Activated CD4-positive, alpha-beta T cell treated with anti-CD3 and anti-CD28 coated beads, Interleukin-2, amount 10 ng/mL, durations not matched to agents 7 days and 5 days (primary cell): ENCODE data around the gene UCK1. TPM values are rescaled to one million over a fixed set of nuclear protein-coding genes. Genes with fewer than 3 reads are reported as not detected.

Experiments
- CTCF ChIA-PET: fragments of 350-600 bp; sonication (Branson Sonifier 250); formaldehyde crosslinking; loops from one replicate; lab custom pipeline; 2021; ENCODE audit warnings: antibody characterized with exemption; lab: Charles Lee
- POLR2A ChIA-PET: fragments of 350-600 bp; sonication (Branson Sonifier 250); formaldehyde crosslinking; loops from one replicate; lab custom pipeline; 2021; ENCODE audit warnings: antibody characterized with exemption; lab: Charles Lee
- DNase-seq: peaks from one replicate; pipeline ENCODE4 v3.0.0-alpha.2; 2020
- H3K27ac Mint-ChIP-seq: one replicate; pipeline ENCODE4 v1.8.0; 2021; ENCODE audit warnings: mild to moderate bottlenecking, moderate library complexity, mixed read lengths
- H3K27me3 Mint-ChIP-seq: one replicate; pipeline ENCODE4 v1.8.0; 2021; ENCODE audit warnings: mixed read lengths
- H3K36me3 Mint-ChIP-seq: one replicate; pipeline ENCODE4 v1.8.0; 2021; ENCODE audit warnings: low read depth, mixed read lengths
- H3K4me1 Mint-ChIP-seq: one replicate; pipeline ENCODE4 v1.8.0; 2021; ENCODE audit warnings: mixed read lengths
- H3K4me3 Mint-ChIP-seq: one replicate; pipeline ENCODE4 v1.8.0; 2021; ENCODE audit warnings: mild to moderate bottlenecking, moderate library complexity, mixed read lengths
- H3K9me3 Mint-ChIP-seq: one replicate; pipeline ENCODE4 v1.8.0; 2021; ENCODE audit warnings: mixed read lengths
- total RNA-seq, 2 experiments: library from RNA; stranded (reverse); gene quantifications; one replicate each; pipeline ENCODE4 v1.2.3, GENCODE V29; 2021

Gene UCK1
- total RNA-seq, 2 experiments from 2014 or later, result 35.9 to 39.5 TPM

GRCh38 chr9:131545786-131546335 is 14.8 kb upstream of the UCK1 start:
- Mint-ChIP-seq H3K27me3 (peaks cover 59% of the 10 kb centered on the region), H3K9me3 (peaks cover 31% of the 10 kb centered on the region)
- POLR2A ChIA-PET, result no interaction called here

GRCh38 chr9:131545003-131545785 is 14.1 kb upstream of the UCK1 start, which contains the start of gene PRRT1B:
PRRT1B (plus strand) TSS chr9:131545523; CDS start chr9:131545616, 93 bp downstream.
- Mint-ChIP-seq H3K9me3 (peaks cover 31% of the 10 kb centered on the region), H3K27ac (no peak within 1 kb of the TSS), H3K4me1 (peaks cover 14% of the 10 kb centered on the region), H3K27me3 (peaks cover 55% of the 10 kb centered on the region), H3K4me3 (no peak within 1 kb of the TSS), H3K36me3 (peaks cover 36% of the 10 kb centered on the region)
- CTCF ChIA-PET, result interaction anchor here (0.9 to 2.5 kb wide), 2 partner anchors 149 to 195 kb away, joined by 3 to 5 read pairs; no protein-coding TSS in a partner anchor
- POLR2A ChIA-PET, result no interaction called here
- no peak for DNase-seq

More at GRCh38 chr9:131545786-131546335, 14.8 kb upstream of the UCK1 start:
- CTCF ChIA-PET, result interaction anchor here (0.9 to 2.5 kb wide), 3 partner anchors 14 to 195 kb away, joined by 3 to 5 read pairs (median 4); no protein-coding TSS in a partner anchor
- no peak overlapping the region for H3K27ac Mint-ChIP-seq
- no peak for DNase-seq
- peaks cover 36% of the 10 kb centered on the region for H3K36me3 Mint-ChIP-seq
- H3K4me3 Mint-ChIP-seq, result no peak overlapping the region
- peaks cover 8% of the 10 kb centered on the region for H3K4me1 Mint-ChIP-seq

- Mint-ChIP-seq H3K27ac (no peak overlapping the region), H3K4me3 (no peak overlapping the region), H3K9me3 (peaks cover 21% of the 10 kb centered on the region), H3K27me3 (peaks cover 35% of the 10 kb centered on the region), H3K4me1 (peaks cover 24% of the 10 kb centered on the region), H3K36me3 (peaks cover 31% of the 10 kb centered on the region)
- POLR2A ChIA-PET, result no interaction called here
- CTCF ChIA-PET, result no interaction called here
- no peak for DNase-seq
Measured at GRCh38 chr9:131543141-131543540, 12.1 kb upstream of the UCK1 start.

- peak; percentile 49 for DNase-seq
- peaks cover 6% of the 10 kb centered on the region for H3K27me3 Mint-ChIP-seq
- no peak overlapping the region for H3K4me3 Mint-ChIP-seq
- H3K36me3 Mint-ChIP-seq, result peaks cover 17% of the 10 kb centered on the region
- ChIA-PET CTCF (no interaction called here), POLR2A (interaction anchor here (0.6 kb wide), 1 partner anchor 40 kb away, joined by 3 read pairs; no protein-coding TSS in a partner anchor)
- H3K27ac Mint-ChIP-seq, result peak overlapping the region; percentile 76
- H3K4me1 Mint-ChIP-seq, result peaks cover 39% of the 10 kb centered on the region
- peaks cover 17% of the 10 kb centered on the region for H3K9me3 Mint-ChIP-seq
Measured at GRCh38 chr9:131539223-131539923, 8.3 kb upstream of the UCK1 start.

DNA sequence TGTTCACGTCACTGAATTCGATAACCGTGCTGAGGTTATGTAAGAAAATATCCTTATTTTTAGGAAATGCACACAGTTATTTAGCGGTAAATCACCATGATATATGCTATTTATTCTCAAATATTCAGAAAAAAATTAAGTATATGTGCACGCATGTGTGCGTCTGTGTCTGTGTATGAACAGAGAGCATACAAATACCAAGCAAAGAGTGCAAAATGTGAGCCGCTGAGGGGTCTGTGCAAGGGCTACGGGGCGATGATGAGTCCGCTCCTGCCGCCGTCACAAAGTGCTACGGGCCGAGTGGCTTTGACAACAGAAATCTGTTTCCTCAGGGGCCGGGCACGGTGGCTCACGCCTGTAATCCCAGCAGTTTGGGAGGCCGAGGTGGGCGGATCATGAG is 6.9 kb upstream of the UCK1 start:
- no peak for DNase-seq
- Mint-ChIP-seq H3K4me3 (no peak overlapping the region), H3K9me3 (peaks cover 6% of the 10 kb centered on the region), H3K36me3 (peaks cover 6% of the 10 kb centered on the region), H3K27ac (no peak overlapping the region), H3K4me1 (peaks cover 43% of the 10 kb centered on the region), H3K27me3 (no peaks in the 10 kb centered on the region)
- POLR2A ChIA-PET, result no interaction called here
- CTCF ChIA-PET, result no interaction called here

DNA sequence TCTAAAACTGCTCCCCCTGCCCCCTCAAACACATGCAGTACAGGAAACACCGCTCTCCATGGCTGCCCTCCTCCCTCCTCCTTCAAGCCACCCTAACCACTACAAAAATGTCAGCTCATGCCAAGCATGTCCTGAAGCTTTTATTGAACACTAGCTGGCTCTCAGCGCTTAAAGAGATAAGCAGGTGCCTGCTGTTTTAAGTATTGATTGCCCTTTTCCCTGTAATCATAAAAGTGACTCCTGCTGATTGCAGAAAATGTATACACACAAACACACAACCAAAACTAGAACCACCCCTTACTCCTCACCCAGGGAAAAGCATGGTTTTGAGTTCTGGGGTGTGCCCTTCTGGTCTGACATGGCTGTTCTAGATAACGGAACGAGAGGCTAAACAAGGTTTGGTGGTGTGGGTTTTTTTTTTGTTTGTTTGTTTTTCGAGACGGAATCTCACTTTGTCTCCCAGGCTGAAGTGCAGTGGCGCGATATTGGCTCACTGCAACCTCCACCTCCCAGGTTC is 3.7 kb upstream of the UCK1 start:
- CTCF ChIA-PET, result no interaction called here
- H3K36me3 Mint-ChIP-seq, result peaks cover 6% of the 10 kb centered on the region
- DNase-seq, result peak; percentile 55
- peaks cover 41% of the 10 kb centered on the region for H3K4me1 Mint-ChIP-seq
- H3K9me3 Mint-ChIP-seq, result peaks cover 2% of the 10 kb centered on the region
- no peaks in the 10 kb centered on the region for H3K27me3 Mint-ChIP-seq
- POLR2A ChIA-PET, result no interaction called here
- H3K4me3 Mint-ChIP-seq, result peak overlapping the region; percentile 10
- H3K27ac Mint-ChIP-seq, result peak overlapping the region; percentile 80

DNA sequence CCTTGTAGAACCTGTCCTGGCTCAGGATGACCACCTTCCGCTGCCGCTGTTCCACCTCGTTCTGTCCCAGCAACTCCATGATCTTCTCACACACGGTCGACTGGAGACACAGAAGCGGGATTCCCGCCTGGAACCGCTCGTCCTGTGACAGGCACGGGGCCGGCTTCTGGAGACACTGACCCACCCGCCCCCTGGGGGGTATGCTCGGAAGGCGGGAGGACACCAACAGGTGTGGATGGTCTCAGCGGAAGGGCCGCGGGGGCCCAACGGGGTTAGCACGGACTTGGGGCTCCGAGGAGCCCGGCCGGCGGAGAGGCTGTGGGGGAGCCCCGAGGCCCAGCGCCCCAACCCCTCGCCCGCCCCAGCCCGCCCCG is 530 bp downstream of the UCK1 start:
- Mint-ChIP-seq H3K9me3 (no peaks in the 10 kb centered on the region), H3K4me1 (peaks cover 35% of the 10 kb centered on the region), H3K27ac (peak overlapping the region; percentile 76), H3K4me3 (peak overlapping the region; percentile 79), H3K27me3 (no peaks in the 10 kb centered on the region), H3K36me3 (peaks cover 30% of the 10 kb centered on the region)
- ChIA-PET CTCF (no interaction called here), POLR2A (no interaction called here)
- peak; percentile 14 for DNase-seq

DNA sequence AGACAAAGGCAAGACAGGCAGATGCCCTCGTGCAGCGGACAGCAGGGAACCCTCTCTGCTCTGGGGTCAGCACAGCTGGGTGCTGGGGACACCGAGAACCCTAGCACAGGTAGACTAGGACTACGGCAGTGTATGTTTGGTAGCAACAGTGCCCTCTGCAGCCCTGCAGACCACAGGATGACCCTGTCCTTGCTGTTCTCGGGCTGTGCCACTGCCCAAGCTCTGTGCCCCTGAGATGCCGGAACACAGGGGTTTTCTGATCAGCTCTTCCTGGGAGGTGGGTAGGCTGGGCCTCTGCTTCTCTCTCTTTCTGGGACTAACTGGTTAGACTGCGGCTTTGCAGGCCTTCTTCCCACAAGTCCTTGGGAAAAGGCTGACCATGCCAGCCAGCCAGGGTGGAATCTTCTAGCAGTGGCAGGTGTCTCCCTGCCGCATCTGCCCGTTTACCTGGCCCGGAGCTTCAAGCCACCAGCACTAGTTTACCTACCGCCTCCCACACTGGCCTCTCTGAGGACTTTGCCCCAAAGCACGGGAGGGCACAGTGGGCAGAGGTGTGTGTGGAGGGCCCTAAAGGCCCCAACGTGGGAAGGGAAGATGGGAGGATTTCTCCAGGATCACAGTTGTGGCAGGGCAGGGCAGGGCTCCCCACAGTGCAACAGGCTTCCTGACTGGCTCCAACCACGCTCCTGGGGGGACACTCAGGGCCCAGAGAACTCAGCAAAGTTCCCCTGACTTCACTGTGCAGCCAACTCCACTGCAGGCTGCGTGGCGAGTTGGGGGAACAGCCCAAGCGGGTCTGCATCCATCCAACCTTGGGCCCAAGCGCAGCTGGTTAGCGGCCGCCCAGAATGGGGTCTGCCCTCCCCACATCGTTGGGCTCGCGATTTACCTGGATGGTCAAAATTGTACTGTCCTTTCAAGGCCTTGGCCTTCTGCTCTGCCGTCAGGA is 1.2 kb downstream of the UCK1 start:
- Mint-ChIP-seq H3K36me3 (peaks cover 30% of the 10 kb centered on the region), H3K27me3 (no peaks in the 10 kb centered on the region), H3K4me1 (peaks cover 28% of the 10 kb centered on the region), H3K27ac (peak overlapping the region; percentile 76), H3K9me3 (no peaks in the 10 kb centered on the region), H3K4me3 (peak overlapping the region; percentile 79)
- POLR2A ChIA-PET, result no interaction called here
- no peak for DNase-seq
- CTCF ChIA-PET, result no interaction called here

GRCh38 chr9:131528886-131529505 is 2.1 kb downstream of the UCK1 start:
- CTCF ChIA-PET, result no interaction called here
- no peak for DNase-seq
- H3K4me3 Mint-ChIP-seq, result peak overlapping the region; percentile 79
- H3K4me1 Mint-ChIP-seq, result peaks cover 20% of the 10 kb centered on the region
- no peaks in the 10 kb centered on the region for H3K9me3 Mint-ChIP-seq
- H3K27me3 Mint-ChIP-seq, result no peaks in the 10 kb centered on the region
- POLR2A ChIA-PET, result no interaction called here
- H3K36me3 Mint-ChIP-seq, result peaks cover 38% of the 10 kb centered on the region
- H3K27ac Mint-ChIP-seq, result no peak overlapping the region

DNA sequence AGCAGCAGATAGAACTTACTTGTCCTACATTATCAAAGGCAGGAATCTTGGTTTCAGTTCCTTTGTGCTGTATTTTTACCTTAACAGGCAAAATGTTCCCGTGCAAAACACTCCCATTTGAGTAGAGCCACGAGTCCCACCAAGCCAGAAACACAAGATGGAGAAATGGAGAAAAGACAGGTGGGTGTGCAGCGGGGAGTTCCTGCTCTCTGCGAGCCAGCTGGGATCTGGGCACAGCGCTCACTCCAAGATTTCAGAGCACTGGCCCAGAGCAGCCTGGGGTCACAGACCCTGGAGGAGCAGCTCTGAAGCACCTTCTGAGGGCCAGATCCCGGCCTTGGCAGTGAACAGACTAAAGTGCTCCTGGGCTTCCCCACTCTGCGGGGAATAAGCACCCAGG is 2.9 kb downstream of the UCK1 start:
- no peaks in the 10 kb centered on the region for H3K27me3 Mint-ChIP-seq
- no peak for DNase-seq
- peaks cover 38% of the 10 kb centered on the region for H3K36me3 Mint-ChIP-seq
- peaks cover 20% of the 10 kb centered on the region for H3K4me1 Mint-ChIP-seq
- ChIA-PET POLR2A (no interaction called here), CTCF (no interaction called here)
- H3K4me3 Mint-ChIP-seq, result peak overlapping the region; percentile 51
- no peaks in the 10 kb centered on the region for H3K9me3 Mint-ChIP-seq
- H3K27ac Mint-ChIP-seq, result no peak overlapping the region

DNA sequence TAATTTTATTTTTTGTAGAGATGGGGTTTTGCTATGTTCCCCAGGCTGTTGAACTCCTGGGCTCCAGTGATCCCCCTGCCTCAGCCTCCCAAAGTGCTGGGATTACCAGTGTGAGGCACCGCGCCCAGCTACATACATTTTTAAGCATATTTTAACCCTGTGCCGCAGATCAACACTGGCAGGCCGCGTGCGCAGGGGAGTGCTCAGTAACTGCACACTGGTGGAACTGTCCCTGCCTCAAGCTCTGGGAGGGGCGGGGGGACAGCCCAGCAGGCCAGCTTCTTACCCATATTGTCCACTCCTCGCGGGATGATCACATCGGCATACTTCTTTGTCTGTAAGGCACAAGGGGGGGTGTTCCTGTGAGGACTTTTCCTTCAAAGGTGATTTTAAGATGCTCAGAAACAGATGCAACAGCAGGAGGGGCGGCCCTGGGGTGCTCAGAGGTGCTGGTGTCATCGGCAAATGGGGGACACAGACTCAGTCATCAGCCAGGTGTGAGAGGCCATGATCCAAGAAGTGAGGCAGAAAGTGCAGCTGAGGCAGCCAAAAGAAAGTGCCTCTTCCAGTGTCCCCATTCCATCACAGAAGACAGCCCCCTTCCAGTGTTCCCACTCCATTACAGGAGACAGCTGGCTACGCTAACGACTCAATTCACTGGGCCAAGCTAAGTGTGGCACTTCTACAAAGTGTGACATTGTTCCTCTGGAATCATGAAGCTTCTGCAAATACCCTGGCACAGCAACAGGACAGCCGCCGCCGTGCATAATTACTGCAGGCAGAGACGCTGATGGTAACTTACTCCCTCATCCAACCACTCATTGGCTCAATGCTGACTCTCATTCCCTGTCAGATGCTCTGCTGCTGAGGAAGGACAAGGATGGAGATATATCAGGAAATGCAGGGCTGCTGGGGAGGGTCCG is 5.2 kb downstream of the UCK1 start:
- H3K9me3 Mint-ChIP-seq, result no peaks in the 10 kb centered on the region
- peaks cover 47% of the 10 kb centered on the region for H3K36me3 Mint-ChIP-seq
- DNase-seq, result no peak
- H3K4me3 Mint-ChIP-seq, result no peak overlapping the region
- ChIA-PET CTCF (interaction anchor here (0.6 to 1.6 kb wide), 3 partner anchors 10 to 1875 kb away, joined by 3 to 4 read pairs (median 3); no protein-coding TSS in a partner anchor), POLR2A (interaction anchor here (0.7 kb wide), 1 partner anchor 177 kb away, joined by 3 read pairs; no protein-coding TSS in a partner anchor)
- H3K27ac Mint-ChIP-seq, result peak overlapping the region; percentile 69
- no peaks in the 10 kb centered on the region for H3K27me3 Mint-ChIP-seq
- peaks cover 16% of the 10 kb centered on the region for H3K4me1 Mint-ChIP-seq
